NCI-H128 (cell line): ENCODE measurements around the gene CTRL.
A peak's percentile ranks its signal among the peaks of the same experiment; 100 is the strongest.

ENCODE experiments used
- DNase-seq: peaks from one replicate; lab custom pipeline; 2025; ENCODE audit not compliant: unreplicated experiment; lab: John Stamatoyannopoulos, UW

The CTRL gene

GRCh38 chr16:67892899-67893742 lies 38.5 kb downstream of the CTRL start, which contains the start of gene PSKH1:
PSKH1 (plus strand) TSS chr16:67893254; CDS start chr16:67908750, 15,496 bp downstream.
- DNase-seq, result peak; percentile 76

- DNase-seq, result no peak
These were observed 39.3 kb downstream of the CTRL start for GRCh38 chr16:67892375-67892774.

DNA sequence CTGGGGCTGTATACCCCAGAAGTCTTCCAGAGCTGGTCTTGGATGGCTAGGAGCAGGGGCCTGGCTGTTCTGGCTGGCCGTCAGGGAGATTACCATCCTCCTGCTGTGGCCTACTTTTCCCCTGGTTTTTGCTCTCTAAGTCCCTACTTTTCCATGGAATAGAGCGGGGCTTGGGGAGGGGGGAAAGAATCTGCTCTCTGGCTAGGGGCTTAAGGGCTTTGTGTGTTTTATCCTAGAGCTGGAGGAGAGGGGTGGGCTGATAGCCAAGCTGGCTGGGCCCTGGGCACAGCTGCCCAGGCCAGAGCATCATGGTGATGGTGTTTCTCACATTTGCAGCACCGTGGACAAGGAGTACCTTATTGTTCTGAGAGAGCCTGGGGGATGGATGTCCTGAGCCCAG lies 43.3 kb downstream of the CTRL start:
- no peak for DNase-seq

DNA sequence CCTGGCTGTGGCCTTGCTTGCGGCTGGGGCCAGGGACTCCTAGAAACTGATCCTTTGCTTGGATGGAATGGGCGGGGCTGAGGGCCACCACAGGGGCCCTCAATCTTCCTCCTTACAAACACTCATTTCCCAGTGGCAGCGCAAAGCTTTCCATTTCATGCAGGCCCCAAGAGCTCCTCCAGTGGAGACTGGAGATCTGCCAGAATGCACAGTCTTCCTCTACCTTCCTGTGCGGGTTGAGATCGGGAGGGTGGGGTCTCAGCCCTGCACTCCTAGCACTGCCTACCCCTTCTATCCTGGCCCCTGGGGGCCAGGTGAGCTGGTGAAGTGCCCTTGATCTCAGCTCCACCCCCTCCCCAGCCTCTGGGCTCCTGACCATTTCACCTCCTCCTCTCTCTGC lies 45.3 kb downstream of the CTRL start:
- DNase-seq, result no peak

- DNase-seq, result no peak
These were observed 45.7 kb downstream of the CTRL start for GRCh38 chr16:67885976-67886375.

GRCh38 chr16:67885545-67885944 lies 46.1 kb downstream of the CTRL start:
- no peak for DNase-seq

- no peak for DNase-seq
These were observed 47.0 kb downstream of the CTRL start, which contains the start of gene NRN1L for GRCh38 chr16:67884684-67885083. NRN1L (plus strand) TSS chr16:67884885; CDS start chr16:67884904, 19 bp downstream.

DNA sequence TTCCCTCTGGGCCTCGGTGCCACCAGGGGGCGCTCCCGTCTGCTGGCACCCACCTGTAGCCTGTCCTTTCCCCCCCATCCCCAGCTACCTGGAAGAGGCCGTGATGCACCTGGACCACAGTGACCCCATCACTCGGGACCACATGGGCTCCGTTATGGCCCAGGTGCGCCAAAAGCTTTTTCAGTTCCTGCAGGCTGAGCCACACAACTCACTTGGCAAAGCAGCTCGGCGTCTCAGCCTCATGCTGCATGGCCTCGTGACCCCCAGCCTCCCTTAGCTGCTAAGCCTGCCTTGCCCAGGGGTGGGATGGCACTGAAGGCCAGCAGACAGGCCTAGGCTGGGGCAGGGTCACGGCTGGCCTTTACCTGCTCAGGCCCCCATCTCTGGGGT lies 47.8 kb downstream of the CTRL start:
- no peak for DNase-seq

- no peak for DNase-seq
These were observed 48.4 kb downstream of the CTRL start for GRCh38 chr16:67883146-67883871.

- DNase-seq, result no peak
These were observed 49.1 kb downstream of the CTRL start for GRCh38 chr16:67882374-67883145.

DNA sequence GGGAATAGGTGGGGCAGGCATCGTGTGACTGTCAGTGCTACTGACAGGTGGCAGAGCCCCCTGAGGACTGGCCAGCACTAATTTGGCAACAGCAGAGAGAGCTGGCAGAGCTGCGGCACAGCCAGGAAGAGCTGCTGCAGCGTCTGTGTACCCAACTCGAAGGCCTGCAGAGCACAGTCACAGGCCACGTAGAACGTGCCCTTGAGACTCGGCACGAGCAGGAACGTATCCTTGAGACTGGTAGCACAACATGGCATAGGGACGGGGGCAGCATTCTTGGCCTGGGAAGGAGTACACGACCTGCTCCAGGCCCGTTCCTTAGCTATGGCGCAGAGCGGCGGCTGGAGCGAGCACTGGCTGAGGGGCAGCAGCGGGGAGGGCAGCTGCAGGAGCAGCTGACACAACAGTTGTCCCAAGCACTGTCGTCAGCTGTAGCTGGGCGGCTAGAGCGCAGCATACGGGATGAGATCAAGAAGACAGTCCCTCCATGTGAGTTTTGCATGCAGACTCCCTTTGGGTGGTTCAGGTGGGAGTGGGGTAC lies 50.0 kb downstream of the CTRL start:
- DNase-seq, result no peak

- no peak for DNase-seq
These were observed 51.1 kb downstream of the CTRL start for GRCh38 chr16:67880584-67880983.

DNA sequence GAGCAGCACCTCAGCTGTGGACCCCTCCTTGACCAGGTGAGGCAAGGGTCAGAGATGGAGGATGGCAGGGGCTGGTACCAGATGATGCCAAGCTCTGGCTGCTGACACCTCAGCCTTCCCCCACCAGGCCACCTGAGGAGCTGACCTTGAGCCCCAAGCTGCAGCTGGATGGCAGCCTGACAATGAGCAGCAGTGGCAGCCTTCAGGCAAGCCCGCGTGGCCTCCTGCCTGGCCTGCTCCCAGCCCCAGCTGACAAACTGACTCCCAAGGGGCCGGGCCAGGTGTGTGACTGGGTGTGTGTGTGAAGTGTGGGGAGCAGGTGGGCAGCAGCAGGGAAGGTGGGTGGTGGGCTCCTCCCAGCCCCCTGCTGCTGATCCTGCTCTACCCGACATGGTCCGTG lies 51.7 kb downstream of the CTRL start:
- DNase-seq, result no peak
